22Rv1 (cell line): ENCODE measurements around the gene SEPTIN12.

ENCODE experiments used
- CTCF ChIP-seq: fragments of 450-650 bp; IDR thresholded peaks from 2 replicates; pipeline ENCODE4 v1.5.1; 2017; ENCODE audit warnings: mild to moderate bottlenecking
- ZFX ChIP-seq: fragments of 450-650 bp; IDR thresholded peaks from 2 replicates; pipeline ENCODE4 v1.6.1; 2017; ENCODE audit warnings: antibody characterized with exemption, borderline replicate concordance

- TF ChIP-seq CTCF (no peak), ZFX (no peak)
Observed at GRCh38 chr16:4806280-4806679, 18.1 kb upstream of the SEPTIN12 start.
